ENCODE measurements around the gene ABAT.
"Not testable (repeated sequence)": the region's sequence is repeated elsewhere in the genome, so short reads cannot be mapped to it uniquely, and the experiment has no call there.

The ABAT gene

GRCh38 chr16:8775359-8775758, 100.9 kb downstream of the ABAT start:
- no peak for DNase-seq (ENCODE audit: low read depth in 2 of 3, low spot score in 1 of 3)

- no peak for DNase-seq (ENCODE audit: low read depth in 2 of 3, low spot score in 1 of 3)
Measured at GRCh38 chr16:8776129-8776584, 101.7 kb downstream of the ABAT start.

GRCh38 chr16:8777217-8777616, 102.8 kb downstream of the ABAT start:
- no peak for DNase-seq (ENCODE audit: low read depth in 2 of 3, low spot score in 1 of 3)

- no peak for DNase-seq (ENCODE audit: low read depth in 2 of 3, low spot score in 1 of 3)
Measured at GRCh38 chr16:8781797-8782196, 107.4 kb downstream of the ABAT start.

GRCh38 chr16:8782673-8783072, 108.3 kb downstream of the ABAT start:
- DNase-seq (ENCODE audit: low read depth in 2 of 3, low spot score in 1 of 3): no peak

- no peak for DNase-seq (ENCODE audit: low read depth in 2 of 3, low spot score in 1 of 3)
Measured at GRCh38 chr16:8785408-8785807, 111.0 kb downstream of the ABAT start.

- DNase-seq (ENCODE audit: low read depth in 2 of 3, low spot score in 1 of 3): not testable (repeated sequence)
Measured at GRCh38 chr16:8786316-8786715, 111.9 kb downstream of the ABAT start.

DNA sequence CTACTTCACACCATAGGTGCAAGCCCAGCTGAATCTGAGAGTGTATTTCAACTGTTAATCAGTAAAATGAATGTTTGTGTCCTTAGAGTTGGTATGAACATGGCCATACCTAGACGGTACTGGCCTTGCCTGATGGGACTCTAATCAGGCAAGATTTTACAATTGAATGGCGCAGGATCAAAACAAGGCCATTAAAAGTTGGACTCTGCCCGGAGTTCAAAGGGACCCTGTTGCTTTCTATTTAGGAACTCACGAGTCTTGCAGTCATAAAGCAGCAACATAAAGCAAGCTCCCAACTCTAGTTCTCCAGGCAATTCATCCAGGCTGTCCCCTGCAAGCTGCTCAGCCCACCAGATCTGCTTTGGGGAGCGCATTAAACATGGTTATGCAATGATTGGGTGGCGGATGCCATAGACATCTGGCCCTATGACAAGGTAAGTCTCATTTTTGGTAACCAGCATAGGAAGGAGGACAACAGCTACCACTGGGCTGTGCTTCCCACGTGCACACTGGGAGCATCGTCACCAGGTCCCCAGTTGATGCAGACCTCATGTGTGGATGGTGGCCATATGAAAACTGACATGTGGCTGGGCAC, 114.3 kb downstream of the ABAT start:
- no peak for DNase-seq (ENCODE audit: low read depth in 2 of 3, low spot score in 1 of 3)

DNA sequence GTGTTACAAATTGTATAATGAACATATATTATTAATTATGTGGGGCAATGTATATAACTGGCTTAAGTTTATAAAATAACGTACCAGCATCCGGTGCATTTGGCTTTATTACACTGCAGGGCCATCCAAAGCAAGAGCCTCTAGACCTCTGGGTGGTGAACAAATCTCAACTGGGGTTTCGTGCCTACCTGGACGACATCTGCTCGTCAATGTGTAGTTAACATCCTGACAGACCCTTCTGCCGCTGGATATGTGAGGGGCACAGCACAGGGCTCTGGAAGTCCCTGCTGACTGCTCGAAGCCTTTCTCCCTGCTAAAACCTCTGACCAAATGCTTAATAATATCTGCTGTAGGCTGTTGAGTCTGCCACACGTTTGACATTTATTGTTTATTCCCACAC, 120.7 kb downstream of the ABAT start:
- DNase-seq (ENCODE audit: low read depth in 2 of 3, low spot score in 1 of 3): no peak

GRCh38 chr16:8795818-8796217, 121.4 kb downstream of the ABAT start:
- DNase-seq (ENCODE audit: low read depth in 2 of 3, low spot score in 1 of 3): no peak

GRCh38 chr16:8796469-8797363, 122.3 kb downstream of the ABAT start:
- DNase-seq (ENCODE audit: low read depth in 2 of 3, low spot score in 1 of 3): no peak

DNA sequence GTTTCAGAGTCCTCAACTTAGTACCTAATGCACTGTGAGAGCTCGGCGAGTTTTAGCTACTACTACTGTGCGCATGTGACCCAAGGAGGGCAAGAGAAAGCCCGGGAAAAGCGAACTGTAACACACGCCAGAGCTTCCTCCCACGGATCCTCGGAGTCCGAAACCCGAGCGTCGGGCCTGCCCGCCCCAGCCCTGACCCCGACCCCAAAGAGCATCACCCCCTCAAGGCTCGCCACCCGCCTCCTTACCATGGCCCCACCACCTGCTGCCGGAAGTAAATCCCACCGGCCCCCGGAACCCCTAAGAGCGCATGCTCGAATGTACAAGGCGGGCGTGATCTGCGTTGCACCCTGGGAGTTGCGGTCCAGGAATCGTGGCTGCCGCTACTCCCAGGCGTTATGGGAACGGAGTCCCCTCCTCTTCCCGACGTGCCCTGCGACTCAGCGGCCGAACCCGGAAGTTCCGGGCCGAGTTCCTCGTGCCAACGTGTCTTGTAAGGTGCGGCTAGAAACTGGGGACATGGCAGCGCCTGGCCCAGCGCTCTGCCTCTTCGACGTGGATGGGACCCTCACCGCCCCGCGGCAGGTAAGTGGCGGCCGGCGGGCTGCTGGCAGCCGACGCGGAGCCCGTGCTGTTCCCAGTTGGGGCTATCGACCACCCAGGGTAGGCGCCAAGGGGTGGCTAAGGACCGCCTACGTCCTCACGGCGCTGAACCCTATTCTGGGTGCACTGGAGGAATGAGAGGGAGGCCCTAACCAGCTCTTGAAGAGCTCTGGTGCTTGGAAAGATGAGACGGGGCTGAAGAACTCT, 123.2 kb downstream of the ABAT start, which contains the start of the genes PMM2 and TMEM186:
PMM2 (plus strand) TSS at position 476 of the 810 bp plus-strand sequence; CDS start at position 520, 44 bp downstream.
TMEM186 (minus strand) TSS at position 276 of the 810 bp plus-strand sequence; CDS start at position 251, 25 bp downstream.
- DNase-seq (ENCODE audit: low read depth in 2 of 3, low spot score in 1 of 3): peak; percentile 89 to 94 (median 92)

- DNase-seq (ENCODE audit: low read depth in 2 of 3, low spot score in 1 of 3): peak in 1 of 3 donors; percentile 18
Measured at GRCh38 chr16:8798174-8798527, 123.7 kb downstream of the ABAT start.

DNA sequence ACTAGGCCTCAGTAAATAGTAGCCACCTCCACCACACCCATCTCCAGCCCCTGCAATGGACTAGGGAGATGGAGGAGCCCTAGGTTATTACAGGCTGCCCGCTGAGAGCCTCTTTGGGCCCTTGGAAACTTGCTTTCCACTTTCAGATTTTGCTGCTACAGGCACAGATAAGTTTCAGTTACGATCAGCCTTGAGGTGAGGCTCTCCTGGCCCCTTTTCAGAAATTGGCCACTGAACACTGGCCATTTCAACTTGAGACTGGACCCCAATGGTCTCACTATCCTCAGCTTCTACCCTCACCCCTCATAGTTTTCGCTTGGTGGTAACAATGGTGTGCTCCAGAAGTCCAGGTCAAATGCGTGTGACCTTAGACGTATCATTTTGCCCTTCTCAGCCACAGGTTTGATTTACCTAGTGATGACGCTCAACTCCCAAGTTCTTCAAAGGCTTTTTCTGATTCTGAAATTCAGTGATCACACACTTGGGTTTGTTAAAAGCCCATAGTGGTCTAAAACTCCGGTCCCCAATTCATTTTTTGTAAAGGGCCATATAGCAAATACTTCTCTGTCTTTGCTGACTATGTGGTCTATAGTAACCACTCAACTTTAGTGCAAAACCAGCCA, 124.2 kb downstream of the ABAT start:
- no peak for DNase-seq (ENCODE audit: low read depth in 2 of 3, low spot score in 1 of 3)

DNA sequence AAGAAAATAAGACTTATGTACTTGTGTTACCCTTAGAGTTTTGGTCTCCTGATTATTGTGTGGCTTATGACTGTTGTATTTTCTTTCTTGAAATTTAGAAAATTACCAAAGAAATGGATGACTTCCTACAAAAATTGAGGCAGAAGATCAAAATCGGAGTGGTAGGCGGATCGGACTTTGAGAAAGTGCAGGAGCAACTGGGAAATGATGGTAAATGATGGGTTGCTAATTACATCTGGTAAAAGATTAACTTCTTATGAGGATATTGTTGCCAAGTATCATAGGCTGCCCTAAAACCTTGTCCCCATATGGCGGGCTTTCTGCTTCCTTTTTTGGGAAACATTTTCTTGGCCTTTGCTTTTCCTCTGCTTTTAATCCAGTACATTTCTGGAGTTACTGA, 127.3 kb downstream of the ABAT start:
- no peak for DNase-seq (ENCODE audit: low read depth in 2 of 3, low spot score in 1 of 3)

- DNase-seq (ENCODE audit: low read depth in 2 of 3, low spot score in 1 of 3): not testable (repeated sequence)
Measured at GRCh38 chr16:8803733-8804132, 129.3 kb downstream of the ABAT start.

- no peak for DNase-seq (ENCODE audit: low read depth in 2 of 3, low spot score in 1 of 3)
Measured at GRCh38 chr16:8804313-8804712, 129.9 kb downstream of the ABAT start.

GRCh38 chr16:8806272-8806983, 132.0 kb downstream of the ABAT start:
- DNase-seq (ENCODE audit: low read depth in 2 of 3, low spot score in 1 of 3): no peak

DNA sequence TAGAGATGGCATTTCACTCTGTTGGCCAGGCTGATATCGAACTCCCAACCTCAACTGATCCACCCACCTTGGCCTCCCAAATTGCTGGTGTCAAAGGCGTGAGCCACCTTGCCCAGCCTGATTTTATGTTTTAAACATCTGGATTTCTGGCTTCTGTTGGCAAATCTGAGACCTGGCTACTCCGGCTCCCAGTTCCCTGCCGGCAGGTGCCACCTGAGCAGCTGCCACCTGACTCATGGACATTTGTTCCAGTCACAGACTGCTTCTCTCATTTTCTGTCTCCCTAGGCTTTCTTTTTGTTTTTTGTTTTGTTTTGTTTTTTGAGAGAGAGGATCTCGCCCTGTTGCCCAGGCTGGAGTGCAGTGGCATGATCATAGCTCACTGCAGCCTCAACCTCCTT, 132.8 kb downstream of the ABAT start:
- DNase-seq (ENCODE audit: low read depth in 2 of 3, low spot score in 1 of 3): no peak

- DNase-seq (ENCODE audit: low read depth in 2 of 3, low spot score in 1 of 3): no peak
Measured at GRCh38 chr16:8808009-8808408, 133.6 kb downstream of the ABAT start.
